ENCODE data around the gene PTPN23. TPM values are rescaled to one million over a fixed set of nuclear protein-coding genes. Genes with fewer than 3 reads are reported as not detected.

PTPN23 gene
- total and polyA plus RNA-seq, 10 of the 15 experiments (the other 5 are each of a cell fraction or from before 2014, with no cell fraction given): 0.44 to 28.6 (median 4.4) TPM

- intact Hi-C loops (cut with micrococcal nuclease; ENCODE audit: unreplicated experiment) (no loop called here), in situ Hi-C loops (cut with MboI) (no loop called here)
- Histone ChIP-seq H3K36me3 (ENCODE audit: control insufficient read depth in 2 of 2, insufficient read depth in 2 of 2, low read length in 1 of 2) (peaks cover 19 to 63% of the 10 kb centered on the region in 2 experiments), H2AFZ (ENCODE audit: control insufficient read depth, low read depth, low read length) (no peak overlapping the region), H3K79me2 (ENCODE audit: control insufficient read depth, insufficient read depth, low read length) (no peaks in the 10 kb centered on the region), H4K20me1 (ENCODE audit: control insufficient read depth, insufficient read depth) (no peaks in the 10 kb centered on the region), H3K27me3 (replicated peaks in 1 of 2; ENCODE audit: control insufficient read depth in 2 of 2, insufficient read depth in 2 of 2, low read length in 1 of 2) (no peaks in the 10 kb centered on the region), H3K27ac (ENCODE audit: control insufficient read depth, insufficient read depth) (no peak overlapping the region), H3K4me3 (no peak overlapping the region), H3K4me1 (ENCODE audit: control insufficient read depth, insufficient read depth, low read length) (no peaks in the 10 kb centered on the region), H3K4me2 (ENCODE audit: control insufficient read depth, insufficient read depth) (no peak overlapping the region), H3K9ac (ENCODE audit: control insufficient read depth, insufficient read depth, low read length) (no peak overlapping the region), H3K9me3 (replicated peaks; ENCODE audit: control insufficient read depth, insufficient read depth, low read length) (no peaks in the 10 kb centered on the region)
- ATAC-seq (no peak), FAIRE-seq (no peak), DNase-seq (ENCODE audit: low read depth, low spot score) (no peak)
- no peak for TF ChIP-seq ZBTB33 (IDR thresholded peaks at IDR 0.05)
- no peak for TF ChIP-seq SMARCA5 (IDR thresholded peaks at IDR 0.05)
- TF ChIP-seq CHD2 (IDR thresholded peaks at IDR 0.05; ENCODE audit: borderline replicate concordance, low read depth, low read length): no peak
- no peak for TF ChIP-seq ZNF592 (IDR thresholded peaks at IDR 0.05)
- no peak for TF ChIP-seq ZNF622 (IDR thresholded peaks at IDR 0.05)
- no peak for TF ChIP-seq CBX3 (IDR thresholded peaks at IDR 0.05; ENCODE audit: borderline replicate concordance, low read depth)
- TF ChIP-seq POLR2A (IDR thresholded peaks at IDR 0.05; ENCODE audit: low read depth, low read length): peak; percentile 51; the same call in 1 of the 2 replicates
- CTCF ChIA-PET: interaction anchor here (0.5 to 2.3 kb wide), 2 partner anchors 9 to 566 kb away, joined by 3 to 7 read pairs; no protein-coding TSS in a partner anchor
- no TSS peak for BruUV-seq (replicated peaks)
- SMC1A ChIA-PET (ENCODE audit: uncharacterized antibody, unreplicated experiment): interaction anchor here (0.5 kb wide), 1 partner anchor 831 kb away, joined by 4 read pairs; no protein-coding TSS in a partner anchor
- 83% methylated on average over 5 of the region's 5 CpGs for WGBS (ENCODE audit: insufficient coverage, insufficient replicate concordance, low lambda C conversion rate, missing lambda C conversion rate)
- POLR2A ChIA-PET: no interaction called here
- RAD21 ChIA-PET (ENCODE audit: unreplicated experiment): no interaction called here
Measured at GRCh38 chr3:47412453-47412756, 31.6 kb downstream of the PTPN23 start.
